Measurements from ENCODE around the gene NRIP1.

Gene NRIP1

GRCh38 chr21:15034126-15034853 is 30.5 kb downstream of the NRIP1 start:
- TF ChIP-seq NFIC (IDR thresholded peaks at IDR 0.05) = no peak
- TF ChIP-seq ZBTB7A (IDR thresholded peaks at IDR 0.05; ENCODE audit: low read depth) = no peak
- TF ChIP-seq MAX (IDR thresholded peaks at IDR 0.05) = no peak
- no peak for TF ChIP-seq TCF12 (IDR thresholded peaks at IDR 0.05; ENCODE audit: low read depth)
- no peak for TF ChIP-seq TAF1 (IDR thresholded peaks at IDR 0.05; ENCODE audit: low read depth)
- no peak for TF ChIP-seq CREB1 (IDR thresholded peaks at IDR 0.05; ENCODE audit: low read depth)

- TF ChIP-seq YY1 (IDR thresholded peaks at IDR 0.05; ENCODE audit: low read depth) = no peak
- TF ChIP-seq RAD21 (IDR thresholded peaks at IDR 0.05; ENCODE audit: low read depth) = no peak
- TF ChIP-seq REST (IDR thresholded peaks at IDR 0.05; ENCODE audit: low read depth) = no peak
- TF ChIP-seq TAF1 (IDR thresholded peaks at IDR 0.05; ENCODE audit: low read depth) = no peak
- TF ChIP-seq EGR1 (IDR thresholded peaks at IDR 0.05) = no peak
- TF ChIP-seq TCF12 (IDR thresholded peaks at IDR 0.05; ENCODE audit: low read depth) = no peak
- TF ChIP-seq CREB1 (IDR thresholded peaks at IDR 0.05; ENCODE audit: low read depth) = no peak
- TF ChIP-seq USF1 (IDR thresholded peaks at IDR 0.05) = no peak
- TF ChIP-seq ZBTB7A (IDR thresholded peaks at IDR 0.05; ENCODE audit: low read depth) = no peak
- TF ChIP-seq MAX (IDR thresholded peaks at IDR 0.05) = no peak
- no peak for TF ChIP-seq TEAD4 (IDR thresholded peaks at IDR 0.05)
- no peak for TF ChIP-seq NFIC (IDR thresholded peaks at IDR 0.05)
- TF ChIP-seq CEBPB (IDR thresholded peaks at IDR 0.05) = no peak
- TF ChIP-seq EP300 (IDR thresholded peaks at IDR 0.05; ENCODE audit: borderline replicate concordance) = no peak
- no peak for TF ChIP-seq FOXM1 (IDR thresholded peaks at IDR 0.05; ENCODE audit: borderline replicate concordance, low read depth)
Observed at GRCh38 chr21:15031790-15032357, 32.9 kb downstream of the NRIP1 start.

- TF ChIP-seq TCF12 (IDR thresholded peaks at IDR 0.05; ENCODE audit: low read depth) = no peak
- no peak for TF ChIP-seq CEBPB (IDR thresholded peaks at IDR 0.05)
- TF ChIP-seq USF1 (IDR thresholded peaks at IDR 0.05) = no peak
- no peak for TF ChIP-seq TAF1 (IDR thresholded peaks at IDR 0.05; ENCODE audit: low read depth)
- TF ChIP-seq RAD21 (IDR thresholded peaks at IDR 0.05; ENCODE audit: low read depth) = no peak
- TF ChIP-seq REST (IDR thresholded peaks at IDR 0.05; ENCODE audit: low read depth) = no peak
- no peak for TF ChIP-seq YY1 (IDR thresholded peaks at IDR 0.05; ENCODE audit: low read depth)
- TF ChIP-seq EP300 (IDR thresholded peaks at IDR 0.05; ENCODE audit: borderline replicate concordance) = no peak
- TF ChIP-seq NFIC (IDR thresholded peaks at IDR 0.05) = no peak
- TF ChIP-seq MAX (IDR thresholded peaks at IDR 0.05) = no peak
- TF ChIP-seq ZBTB7A (IDR thresholded peaks at IDR 0.05; ENCODE audit: low read depth) = no peak
- TF ChIP-seq TEAD4 (IDR thresholded peaks at IDR 0.05) = no peak
- no peak for TF ChIP-seq FOXM1 (IDR thresholded peaks at IDR 0.05; ENCODE audit: borderline replicate concordance, low read depth)
- TF ChIP-seq EGR1 (IDR thresholded peaks at IDR 0.05) = no peak
- no peak for TF ChIP-seq CREB1 (IDR thresholded peaks at IDR 0.05; ENCODE audit: low read depth)
Observed at GRCh38 chr21:15029077-15029476, 35.7 kb downstream of the NRIP1 start.

- TF ChIP-seq MAX (IDR thresholded peaks at IDR 0.05) (no peak), RAD21 (IDR thresholded peaks at IDR 0.05; ENCODE audit: low read depth) (no peak), TCF12 (IDR thresholded peaks at IDR 0.05; ENCODE audit: low read depth) (no peak), CREB1 (IDR thresholded peaks at IDR 0.05; ENCODE audit: low read depth) (no peak), CEBPB (IDR thresholded peaks at IDR 0.05) (no peak), NFIC (IDR thresholded peaks at IDR 0.05) (no peak), EGR1 (IDR thresholded peaks at IDR 0.05) (no peak), USF1 (IDR thresholded peaks at IDR 0.05) (no peak), ZBTB7A (IDR thresholded peaks at IDR 0.05; ENCODE audit: low read depth) (no peak), TEAD4 (IDR thresholded peaks at IDR 0.05) (no peak), REST (IDR thresholded peaks at IDR 0.05; ENCODE audit: low read depth) (no peak), EP300 (IDR thresholded peaks at IDR 0.05; ENCODE audit: borderline replicate concordance) (no peak), TAF1 (IDR thresholded peaks at IDR 0.05; ENCODE audit: low read depth) (no peak), YY1 (IDR thresholded peaks at IDR 0.05; ENCODE audit: low read depth) (no peak)
Observed at GRCh38 chr21:15028186-15028585, 36.6 kb downstream of the NRIP1 start.
